ENCODE measurements around the gene SHKBP1. TPM values are rescaled to one million over a fixed set of nuclear protein-coding genes. Genes with fewer than 3 reads are reported as not detected.

SHKBP1 gene
- total and polyA plus RNA-seq, 10 of the 15 experiments (the other 5 are each of a cell fraction or from before 2014, with no cell fraction given): 2.3 to 123 (median 67.0) TPM

DNA sequence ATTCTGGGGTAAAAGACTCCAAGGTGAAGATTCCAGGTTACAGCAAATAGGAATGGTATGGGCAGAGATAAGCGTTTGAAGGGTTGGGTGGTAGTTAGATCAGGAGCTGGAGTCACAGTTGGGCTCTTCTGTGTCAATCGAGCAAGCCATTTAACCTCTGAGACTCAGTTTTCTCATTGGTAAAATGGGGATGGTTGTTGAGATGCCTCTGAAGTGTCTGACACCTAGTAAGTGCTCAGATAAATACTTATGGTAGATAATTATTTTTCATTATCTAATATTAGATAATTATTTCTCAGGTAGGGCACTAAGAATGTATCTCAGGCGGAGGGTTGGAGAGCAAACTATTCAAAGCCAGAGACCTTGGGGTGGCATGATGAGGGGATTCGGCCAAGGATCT is 32.3 kb downstream of the SHKBP1 start:
- H3K9ac ChIP-seq (ENCODE audit: control insufficient read depth, insufficient read depth, low read length): peak overlapping the region; percentile 45; the same call in 1 of the 2 replicates
- no peak for DNase-seq (ENCODE audit: low read depth, low spot score)
- POLR2A ChIA-PET: interaction anchor here (0.6 to 1.5 kb wide), 5 partner anchors 9 to 168 kb away, joined by 3 to 8 read pairs (median 3); no protein-coding TSS in a partner anchor

More for the DNA sequence above, 32.3 kb downstream of the SHKBP1 start:
- no TSS peak for BruUV-seq (replicated peaks)
- no peaks in the 10 kb centered on the region for H4K20me1 ChIP-seq (ENCODE audit: control insufficient read depth, insufficient read depth)
- TF ChIP-seq ZNF687 (IDR thresholded peaks at IDR 0.05): no peak
- TF ChIP-seq, protein P1, sequence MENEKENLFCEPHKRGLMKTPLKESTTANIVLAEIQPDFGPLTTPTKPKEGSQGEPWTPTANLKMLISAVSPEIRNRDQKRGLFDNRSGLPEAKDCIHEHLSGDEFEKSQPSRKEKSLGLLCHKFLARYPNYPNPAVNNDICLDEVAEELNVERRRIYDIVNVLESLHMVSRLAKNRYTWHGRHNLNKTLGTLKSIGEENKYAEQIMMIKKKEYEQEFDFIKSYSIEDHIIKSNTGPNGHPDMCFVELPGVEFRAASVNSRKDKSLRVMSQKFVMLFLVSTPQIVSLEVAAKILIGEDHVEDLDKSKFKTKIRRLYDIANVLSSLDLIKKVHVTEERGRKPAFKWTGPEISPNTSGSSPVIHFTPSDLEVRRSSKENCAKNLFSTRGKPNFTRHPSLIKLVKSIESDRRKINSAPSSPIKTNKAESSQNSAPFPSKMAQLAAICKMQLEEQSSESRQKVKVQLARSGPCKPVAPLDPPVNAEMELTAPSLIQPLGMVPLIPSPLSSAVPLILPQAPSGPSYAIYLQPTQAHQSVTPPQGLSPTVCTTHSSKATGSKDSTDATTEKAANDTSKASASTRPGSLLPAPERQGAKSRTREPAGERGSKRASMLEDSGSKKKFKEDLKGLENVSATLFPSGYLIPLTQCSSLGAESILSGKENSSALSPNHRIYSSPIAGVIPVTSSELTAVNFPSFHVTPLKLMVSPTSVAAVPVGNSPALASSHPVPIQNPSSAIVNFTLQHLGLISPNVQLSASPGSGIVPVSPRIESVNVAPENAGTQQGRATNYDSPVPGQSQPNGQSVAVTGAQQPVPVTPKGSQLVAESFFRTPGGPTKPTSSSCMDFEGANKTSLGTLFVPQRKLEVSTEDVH (IDR thresholded peaks at IDR 0.05; ENCODE audit: low read depth, partially characterized antibody): no peak
- no peak for TF ChIP-seq FOXK2 (IDR thresholded peaks at IDR 0.05)
- no peak for TF ChIP-seq CHD4 (IDR thresholded peaks at IDR 0.05)
- TF ChIP-seq ZBTB11 (CRISPR knock-in tag; IDR thresholded peaks at IDR 0.05): no peak
- no peak for TF ChIP-seq SPI1 (IDR thresholded peaks at IDR 0.05; ENCODE audit: borderline replicate concordance, insufficient read depth, low read depth, low read length)
- WGBS (ENCODE audit: insufficient coverage, insufficient replicate concordance, low lambda C conversion rate, missing lambda C conversion rate): 36% methylated on average over 4 of the region's 4 CpGs
- CTCF ChIA-PET: interaction anchor here (0.6 to 3.0 kb wide), 3 partner anchors 12 to 54 kb away, joined by 3 to 21 read pairs (median 4); no protein-coding TSS in a partner anchor
- FAIRE-seq (no peak), ATAC-seq (no peak)
- peak overlapping the region; percentile 76 for H3K4me3 ChIP-seq
- RAD21 ChIA-PET (ENCODE audit: unreplicated experiment): interaction anchor here (1.1 kb wide), 1 partner anchor 145 kb away, joined by 3 read pairs; no protein-coding TSS in a partner anchor
- H3K9me3 ChIP-seq (replicated peaks; ENCODE audit: control insufficient read depth, insufficient read depth, low read length): no peaks in the 10 kb centered on the region
- H3K27ac ChIP-seq (ENCODE audit: control insufficient read depth, insufficient read depth): no peak overlapping the region
- SMC1A ChIA-PET (ENCODE audit: uncharacterized antibody, unreplicated experiment): interaction anchor here (1.6 to 1.7 kb wide), 2 partner anchors 12 to 25 kb away, joined by 6 to 7 read pairs; no protein-coding TSS in a partner anchor
- intact Hi-C loops (cut with micrococcal nuclease; ENCODE audit: unreplicated experiment) (no loop called here), in situ Hi-C loops (cut with MboI) (loop anchor here (10.0 kb wide), 1 partner anchor 304 kb away; no protein-coding TSS in a partner anchor)
- H3K36me3 ChIP-seq (ENCODE audit: control insufficient read depth in 2 of 2, insufficient read depth in 2 of 2, low read length in 1 of 2): no peaks in the 10 kb centered on the region
- H3K27me3 ChIP-seq (replicated peaks in 1 of 2; ENCODE audit: control insufficient read depth in 2 of 2, insufficient read depth in 2 of 2, low read length in 1 of 2): no peaks in the 10 kb centered on the region; a peak in 1 of 4 replicates
- H3K4me1 ChIP-seq (ENCODE audit: control insufficient read depth, insufficient read depth, low read length): peaks cover 24% of the 10 kb centered on the region
- peak overlapping the region; percentile 80 for H2AFZ ChIP-seq (ENCODE audit: control insufficient read depth, low read depth, low read length)
- peak overlapping the region; percentile 73 for H3K4me2 ChIP-seq (ENCODE audit: control insufficient read depth, insufficient read depth)
- no peaks in the 10 kb centered on the region for H3K79me2 ChIP-seq (ENCODE audit: control insufficient read depth, insufficient read depth, low read length)
